ENCODE results near the gene ODAD4.

DNA sequence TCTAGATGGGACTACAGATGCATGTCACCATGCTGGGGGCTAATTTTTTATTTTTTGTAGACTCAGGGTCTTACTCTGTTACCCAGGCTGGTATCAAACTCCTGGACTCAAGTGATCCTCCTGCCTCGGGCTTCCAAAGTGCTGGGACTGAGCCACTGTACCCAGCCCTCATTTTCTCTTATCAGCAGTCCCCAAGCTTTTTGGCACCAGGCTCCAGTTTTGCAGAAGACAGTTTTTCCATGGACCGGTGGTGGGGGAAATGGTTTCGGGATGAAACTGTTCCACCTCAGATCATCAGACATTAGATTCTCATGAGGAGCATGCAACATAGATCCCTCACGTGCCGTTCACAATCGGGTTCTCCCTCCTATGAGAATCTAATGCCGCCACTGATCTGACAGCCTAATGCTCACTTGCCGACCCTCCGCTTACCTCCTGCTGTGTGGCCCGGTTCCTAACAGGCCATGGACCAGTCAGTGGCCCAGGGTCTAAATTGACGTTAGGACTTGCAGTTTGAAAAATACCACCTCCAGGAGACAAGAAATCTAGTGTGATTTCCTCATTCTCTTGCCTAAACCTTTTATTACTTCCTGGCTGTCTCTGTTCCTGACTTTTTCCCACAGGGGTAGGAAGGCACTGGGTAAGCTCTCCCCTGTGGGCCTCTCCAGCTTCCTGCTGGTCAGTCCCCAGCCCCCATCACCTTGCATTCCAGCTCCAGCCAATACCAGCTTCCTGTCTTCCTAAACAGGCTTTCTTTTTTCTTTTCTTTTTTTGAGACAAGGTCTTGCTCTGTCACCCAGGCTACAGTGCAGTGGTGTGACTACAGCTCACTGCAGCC, 26.8 kb downstream of the ODAD4 start:
- TF ChIP-seq CTCF (IDR thresholded peaks at IDR 0.05; ENCODE audit: low read depth, low read length) (no peak), EZH2phosphoT487 (IDR thresholded peaks at IDR 0.05; ENCODE audit: low read depth) (no peak)
